Fibroblast of lung (primary cell): Measurements from ENCODE around the gene TMEM212. TPM values are rescaled to one million over a fixed set of nuclear protein-coding genes. Genes with fewer than 3 reads are reported as not detected.
A peak's percentile ranks its signal among the peaks of the same experiment; 100 is the strongest.

Experiments used
- DNase-seq, 2 donors: peaks; one replicate each; pipeline versions ENCODE4 v3.0.0 to v3.0.0-alpha.2; 2010; ENCODE audit warnings: low read depth in 2 of 2
- H2AFZ ChIP-seq: 2 replicates; pipeline ENCODE4 v1.5.1; 2012; ENCODE audit warnings: low read length, control low read depth, inconsistent platforms
- H3K27ac ChIP-seq: 2 replicates; pipeline ENCODE4 v1.5.1; 2011; ENCODE audit warnings: low read length, control low read depth; ENCODE audit not compliant: insufficient read depth
- H3K27me3 ChIP-seq: 2 replicates; pipeline ENCODE4 v1.5.1; 2011; ENCODE audit warnings: mild to moderate bottlenecking, low read length; ENCODE audit not compliant: control insufficient read depth, insufficient read depth
- H3K36me3 ChIP-seq: 2 replicates; pipeline ENCODE4 v1.5.1; 2011; ENCODE audit warnings: low read length; ENCODE audit not compliant: control insufficient read depth, insufficient read depth
- H3K4me1 ChIP-seq: 2 replicates; pipeline ENCODE4 v1.5.1; 2011; ENCODE audit warnings: low read length; ENCODE audit not compliant: control insufficient read depth, insufficient read depth; ENCODE audit errors: extremely low read depth
- H3K4me2 ChIP-seq: 2 replicates; pipeline ENCODE4 v1.5.1; 2011; ENCODE audit warnings: low read length, control low read depth; ENCODE audit not compliant: insufficient read depth; ENCODE audit errors: extremely low read depth
- H3K4me3 ChIP-seq, 4 experiments: fragments of 200-600 bp in 1 of 4; sonication (generic) in 1 of 4; replicated peaks in 1 of 4; 2 replicates each; pipeline ENCODE4 v1.5.1; 2011 to 2016; ENCODE audit warnings: low read length in 4 of 4, low read depth in 3 of 4, mild to moderate bottlenecking in 3 of 4, control low read depth in 2 of 4, inconsistent platforms in 1 of 4, mixed read lengths in 1 of 4; ENCODE audit not compliant: insufficient read depth in 1 of 4; ENCODE audit errors: control extremely low read depth in 1 of 4
- H3K79me2 ChIP-seq: 2 replicates; pipeline ENCODE4 v1.5.1; 2012; ENCODE audit warnings: mild to moderate bottlenecking, low read length, inconsistent platforms; ENCODE audit not compliant: control insufficient read depth, insufficient read depth
- H3K9ac ChIP-seq: 2 replicates; pipeline ENCODE4 v1.5.1; 2011; ENCODE audit warnings: mild to moderate bottlenecking, low read length, control low read depth; ENCODE audit not compliant: insufficient read depth
- H3K9me3 ChIP-seq: 2 replicates; pipeline ENCODE4 v1.5.1; 2012; ENCODE audit warnings: low read depth, low read length; ENCODE audit not compliant: control insufficient read depth, insufficient read depth
- H4K20me1 ChIP-seq: 2 replicates; pipeline ENCODE4 v1.5.1; 2011; ENCODE audit warnings: low read length; ENCODE audit not compliant: control insufficient read depth, insufficient read depth; ENCODE audit errors: extremely low read depth
- EZH2 ChIP-seq: IDR thresholded peaks from 2 replicates; pipeline ENCODE4 v1.5.1; 2012; ENCODE audit warnings: low read length, control low read depth, mild to moderate bottlenecking; ENCODE audit errors: missing control alignments
- polyA minus RNA-seq: library from RNA; depleted of rRNA, polyadenylated mRNA; stranded (reverse); fragments of >200 nt; gene quantifications from 2 replicates; pipeline ENCODE4 v1.2.3, GENCODE V29; 2011; ENCODE audit warnings: low replicate concordance
- polyA plus RNA-seq, 2 donors: library from polyadenylated mRNA; depleted of rRNA in 1 of 2; stranded (reverse) in 1 of 2; unstranded in 1 of 2; fragments of >200 nt; gene quantifications; 2 replicates each; pipeline ENCODE4 v1.2.1, GENCODE V29; 2011 to 2012; ENCODE audit warnings: missing spikeins in 1 of 2
- total RNA-seq: library from RNA; depleted of rRNA; stranded (reverse); fragments of >200 nt; gene quantifications from 2 replicates; pipeline ENCODE4 v1.2.1, GENCODE V29; 2014
- TF ChIP-seq, protein P1 (sequence below), 2 donors: IDR thresholded peaks in 1 of 2; conservative IDR thresholded peaks in 1 of 2; 1 replicate in 1 of 2; 2 replicates in 1 of 2; pipeline ENCODE4 v1.5.1; 2011 to 2012; ENCODE audit warnings: low read length in 2 of 2, control low read depth in 1 of 2, inconsistent platforms in 1 of 2, low read depth in 1 of 2, mild to moderate bottlenecking in 1 of 2

Gene TMEM212
- total RNA-seq (not detected in 2 replicates), polyA plus RNA-seq (not detected in 2 replicates), polyA minus RNA-seq (not detected in 2 replicates)
- not detected in 2 replicates for polyA plus RNA-seq (2012)

DNA sequence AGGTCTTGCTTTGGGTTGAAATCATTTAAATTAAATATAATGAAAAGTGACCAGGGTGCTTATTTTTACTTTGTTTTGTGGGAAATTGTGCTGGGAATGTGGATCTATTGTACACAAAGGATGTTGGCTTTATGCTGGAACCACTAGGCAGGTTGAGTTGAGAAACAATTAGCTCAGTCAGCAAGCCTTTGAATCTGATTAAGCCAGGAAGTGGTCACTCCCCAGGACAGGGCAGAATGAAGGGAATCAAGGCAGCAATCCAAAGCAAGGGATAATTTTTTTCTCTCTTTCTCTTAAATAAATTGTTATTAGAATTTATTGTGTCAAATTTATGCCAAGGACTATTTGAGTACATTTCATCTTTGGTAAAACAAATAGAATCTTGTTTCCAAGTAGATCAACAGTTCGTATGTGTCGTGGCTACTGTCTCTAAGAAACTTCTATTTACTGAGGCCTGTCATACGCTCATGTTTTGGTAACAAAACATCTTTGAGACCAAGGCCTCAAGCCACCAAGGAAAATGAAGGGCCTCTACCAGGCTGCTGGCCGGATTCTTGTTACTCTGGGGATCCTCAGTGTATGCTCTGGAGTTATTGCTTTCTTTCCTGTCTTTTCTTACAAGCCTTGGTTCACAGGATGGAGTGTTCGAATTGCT lies at the start of gene TMEM212:
TSS of gene TMEM212 (plus strand) at position 486 of the 655 bp plus-strand sequence. CDS start at position 521, 35 bp downstream.
- no peaks in the 10 kb centered on the region for H4K20me1 ChIP-seq
- DNase-seq: peak; percentile 41 to 84
- no peak within 1 kb of the TSS for H3K9ac ChIP-seq

DNA sequence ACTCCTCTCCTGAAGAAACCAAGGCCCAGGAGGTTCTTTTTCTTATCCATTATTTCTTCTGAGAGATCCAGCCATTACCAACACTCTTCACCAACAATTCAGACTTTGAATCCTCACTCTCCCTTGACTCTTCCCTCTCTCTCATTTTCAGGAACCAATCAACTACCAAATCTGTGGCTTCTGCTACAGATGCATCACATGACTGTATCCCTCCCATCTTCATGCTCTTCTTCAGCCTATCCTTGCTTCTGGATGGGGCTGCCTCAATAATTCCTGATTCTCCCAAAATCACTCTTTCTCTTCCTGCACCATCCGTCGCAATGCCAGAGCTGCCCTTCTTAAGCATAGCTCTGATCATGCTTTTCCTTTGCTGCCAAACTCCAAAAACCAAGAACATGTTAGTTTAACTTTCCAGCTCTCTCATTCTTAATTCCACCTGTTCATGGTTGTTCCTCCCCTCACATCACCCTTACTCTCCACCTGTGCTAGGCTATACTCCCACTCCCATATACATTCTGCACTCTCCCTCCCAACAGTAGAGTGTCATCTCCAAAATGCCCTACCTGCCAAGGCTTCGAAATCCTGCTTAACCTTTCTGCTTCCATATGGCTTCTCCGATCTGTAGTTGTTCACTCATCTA lies 46.4 kb upstream of the TMEM212 start:
- H2AFZ ChIP-seq: no peak overlapping the region
- TF ChIP-seq, protein P1, sequence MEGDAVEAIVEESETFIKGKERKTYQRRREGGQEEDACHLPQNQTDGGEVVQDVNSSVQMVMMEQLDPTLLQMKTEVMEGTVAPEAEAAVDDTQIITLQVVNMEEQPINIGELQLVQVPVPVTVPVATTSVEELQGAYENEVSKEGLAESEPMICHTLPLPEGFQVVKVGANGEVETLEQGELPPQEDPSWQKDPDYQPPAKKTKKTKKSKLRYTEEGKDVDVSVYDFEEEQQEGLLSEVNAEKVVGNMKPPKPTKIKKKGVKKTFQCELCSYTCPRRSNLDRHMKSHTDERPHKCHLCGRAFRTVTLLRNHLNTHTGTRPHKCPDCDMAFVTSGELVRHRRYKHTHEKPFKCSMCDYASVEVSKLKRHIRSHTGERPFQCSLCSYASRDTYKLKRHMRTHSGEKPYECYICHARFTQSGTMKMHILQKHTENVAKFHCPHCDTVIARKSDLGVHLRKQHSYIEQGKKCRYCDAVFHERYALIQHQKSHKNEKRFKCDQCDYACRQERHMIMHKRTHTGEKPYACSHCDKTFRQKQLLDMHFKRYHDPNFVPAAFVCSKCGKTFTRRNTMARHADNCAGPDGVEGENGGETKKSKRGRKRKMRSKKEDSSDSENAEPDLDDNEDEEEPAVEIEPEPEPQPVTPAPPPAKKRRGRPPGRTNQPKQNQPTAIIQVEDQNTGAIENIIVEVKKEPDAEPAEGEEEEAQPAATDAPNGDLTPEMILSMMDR (conservative IDR thresholded peaks at IDR 0.05 in 1 of 2, IDR thresholded peaks at IDR 0.05 in 1 of 2; ENCODE audit: low read depth in 1 of 2, low read length in 2 of 2): no peak
- no peak for TF ChIP-seq EZH2
- H3K4me3 ChIP-seq: no peak overlapping the region
- H3K4me2 ChIP-seq: no peak overlapping the region
- H3K27me3 ChIP-seq: no peaks in the 10 kb centered on the region
- H3K36me3 ChIP-seq: no peaks in the 10 kb centered on the region
- no peaks in the 10 kb centered on the region for H4K20me1 ChIP-seq
- no peaks in the 10 kb centered on the region for H3K9me3 ChIP-seq
- no peak overlapping the region for H3K9ac ChIP-seq
- peaks cover 2% of the 10 kb centered on the region for H3K4me1 ChIP-seq
- no peaks in the 10 kb centered on the region for H3K79me2 ChIP-seq
- H3K27ac ChIP-seq: no peak overlapping the region
- DNase-seq: no peak

More for the DNA sequence above, at the start of gene TMEM212:
- no peak within 1 kb of the TSS for H2AFZ ChIP-seq
- H3K79me2 ChIP-seq: no peaks in the 10 kb centered on the region
- H3K4me1 ChIP-seq: peaks cover 5% of the 10 kb centered on the region
- TF ChIP-seq, protein P1 (conservative IDR thresholded peaks at IDR 0.05 in 1 of 2, IDR thresholded peaks at IDR 0.05 in 1 of 2; ENCODE audit: low read depth in 1 of 2, low read length in 2 of 2): no peak
- no peak for TF ChIP-seq EZH2
- no peak within 1 kb of the TSS for H3K27ac ChIP-seq
- H3K4me3 ChIP-seq: no peak within 1 kb of the TSS
- H3K4me2 ChIP-seq: no peak within 1 kb of the TSS
- no peaks in the 10 kb centered on the region for H3K27me3 ChIP-seq
- H3K9me3 ChIP-seq: no peaks in the 10 kb centered on the region
- H3K36me3 ChIP-seq: no peaks in the 10 kb centered on the region

DNA sequence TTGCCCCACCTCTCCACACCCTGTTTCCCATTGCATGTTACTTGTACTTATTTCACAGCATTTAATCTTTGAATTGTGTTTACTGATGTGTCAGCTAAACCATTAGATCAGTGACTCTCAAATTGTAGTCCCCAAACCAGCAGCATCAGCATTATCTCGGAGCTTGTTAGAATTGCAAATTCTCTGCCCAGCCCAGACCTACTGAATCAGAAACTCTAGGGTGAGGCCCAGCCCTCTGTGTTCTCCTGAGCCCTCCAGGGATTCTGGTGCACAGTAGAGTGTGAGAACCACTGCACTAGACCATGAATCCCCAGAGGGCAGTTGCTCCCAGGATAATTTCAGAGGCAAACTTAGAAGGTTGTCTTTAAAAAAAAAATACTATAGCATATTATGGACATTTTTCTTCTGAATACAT lies 45.9 kb upstream of the TMEM212 start:
- Histone ChIP-seq H3K27ac (no peak overlapping the region), H3K4me3 (no peak overlapping the region), H3K36me3 (no peaks in the 10 kb centered on the region), H3K9me3 (no peaks in the 10 kb centered on the region), H3K27me3 (no peaks in the 10 kb centered on the region), H3K9ac (no peak overlapping the region), H4K20me1 (no peaks in the 10 kb centered on the region), H2AFZ (no peak overlapping the region), H3K4me2 (no peak overlapping the region), H3K79me2 (no peaks in the 10 kb centered on the region), H3K4me1 (peaks cover 2% of the 10 kb centered on the region)
- no peak for DNase-seq
- TF ChIP-seq, protein P1 (conservative IDR thresholded peaks at IDR 0.05 in 1 of 2, IDR thresholded peaks at IDR 0.05 in 1 of 2; ENCODE audit: low read depth in 1 of 2, low read length in 2 of 2): no peak
- TF ChIP-seq EZH2: no peak
